HG03354 (cell line): ENCODE results near the gene GNRH2.
"Not testable (repeated sequence)": the region's sequence is repeated elsewhere in the genome, so short reads cannot be mapped to it uniquely, and the experiment has no call there.

Experiments used
- ATAC-seq: cut with Tn5 transposase; IDR thresholded peaks from one replicate; pipeline ENCODE4 v1.9.1; 2021; ENCODE audit warnings: mild to moderate bottlenecking; ENCODE audit not compliant: unreplicated experiment, poor library complexity, severe bottlenecking

GNRH2 gene

DNA sequence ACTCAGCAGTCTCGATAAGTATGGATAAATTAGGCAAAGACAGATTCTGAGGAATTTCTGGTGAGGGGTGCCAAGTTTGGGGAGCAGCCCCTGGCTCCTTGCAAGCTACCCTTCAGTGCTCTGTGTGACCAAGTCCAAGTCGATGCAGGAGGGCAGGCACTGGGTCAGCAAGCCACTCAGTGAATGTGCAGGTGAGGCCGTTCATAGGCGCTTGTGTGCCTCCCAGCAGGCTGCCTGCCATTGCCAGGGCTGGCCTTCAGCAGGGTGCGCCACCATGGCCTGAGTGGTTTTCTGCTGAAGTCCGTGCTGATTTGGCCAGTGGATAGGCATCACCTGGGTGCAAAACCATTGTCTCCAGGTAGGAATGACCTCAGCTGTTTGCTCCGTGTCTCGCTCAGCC, 3.3 kb upstream of the GNRH2 start:
- ATAC-seq = no peak

DNA sequence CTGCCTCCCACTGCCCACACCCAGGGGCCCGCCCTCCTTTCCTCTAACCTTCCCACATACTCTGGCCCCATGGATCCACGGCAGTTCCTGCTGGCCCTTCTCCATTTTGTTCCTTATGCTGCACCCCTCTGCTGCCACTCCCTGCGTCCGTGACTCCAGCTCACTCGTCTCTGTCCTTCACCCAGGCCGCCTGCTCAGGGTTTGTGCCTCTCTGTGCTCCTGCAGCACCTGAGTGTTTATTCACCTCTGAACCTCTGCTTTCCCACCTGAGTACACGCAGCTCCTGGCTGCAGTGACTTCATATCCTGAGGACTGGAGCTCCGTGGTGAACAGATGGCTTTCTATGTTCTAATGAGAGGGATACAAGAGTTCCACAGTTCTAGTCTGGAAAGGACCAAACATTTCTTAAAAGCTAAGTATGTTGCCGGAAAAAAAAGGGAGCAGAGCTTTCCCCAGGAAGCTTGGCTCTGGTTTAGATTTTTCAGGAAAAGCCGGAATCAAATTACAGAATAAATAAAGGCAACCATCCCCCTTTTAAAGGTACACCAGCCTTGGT, 1.5 kb upstream of the GNRH2 start:
- no peak for ATAC-seq

GRCh38 chr20:3042625-3043024, 797 bp upstream of the GNRH2 start:
- ATAC-seq = no peak

- ATAC-seq = no peak
Measured at GRCh38 chr20:3044336-3044965, 1.0 kb downstream of the GNRH2 start.

DNA sequence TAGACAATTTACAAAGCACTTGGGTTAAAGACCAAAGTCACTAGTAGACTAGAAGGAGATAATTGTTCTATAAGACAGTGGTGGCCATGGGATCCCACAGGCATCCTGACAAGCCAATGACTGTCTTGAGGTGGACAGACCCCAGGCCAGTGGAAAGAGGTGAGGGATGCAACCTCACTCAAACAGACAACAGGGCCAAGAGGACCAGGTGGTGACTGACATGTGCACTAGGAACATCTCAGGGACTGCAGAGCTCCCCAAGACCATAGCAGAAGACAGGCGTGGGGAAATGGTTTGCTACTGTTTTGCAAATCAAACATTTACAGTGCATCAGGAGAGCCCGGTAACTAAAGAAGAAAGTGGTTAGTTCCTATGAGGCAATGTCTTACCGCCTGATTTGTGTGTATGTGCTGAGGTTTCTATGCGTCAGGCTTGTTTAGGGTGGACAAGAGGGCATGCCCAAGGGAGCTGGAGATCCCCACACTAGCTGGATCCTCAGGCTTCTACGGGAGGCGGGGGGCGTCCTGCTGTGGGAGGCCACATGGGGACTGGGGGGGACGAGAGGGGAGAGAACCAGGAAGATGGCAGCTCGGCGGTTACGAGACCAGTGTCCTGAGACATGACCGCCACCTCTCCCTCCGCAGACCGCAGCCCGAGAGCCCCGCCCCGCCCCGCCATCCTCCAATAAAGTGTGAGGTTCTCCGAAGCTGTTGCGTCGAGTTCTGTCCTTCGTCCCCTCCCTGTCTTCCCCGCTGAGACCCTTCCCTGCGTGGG, 1.8 kb downstream of the GNRH2 start:
- peak; percentile 48 for ATAC-seq

DNA sequence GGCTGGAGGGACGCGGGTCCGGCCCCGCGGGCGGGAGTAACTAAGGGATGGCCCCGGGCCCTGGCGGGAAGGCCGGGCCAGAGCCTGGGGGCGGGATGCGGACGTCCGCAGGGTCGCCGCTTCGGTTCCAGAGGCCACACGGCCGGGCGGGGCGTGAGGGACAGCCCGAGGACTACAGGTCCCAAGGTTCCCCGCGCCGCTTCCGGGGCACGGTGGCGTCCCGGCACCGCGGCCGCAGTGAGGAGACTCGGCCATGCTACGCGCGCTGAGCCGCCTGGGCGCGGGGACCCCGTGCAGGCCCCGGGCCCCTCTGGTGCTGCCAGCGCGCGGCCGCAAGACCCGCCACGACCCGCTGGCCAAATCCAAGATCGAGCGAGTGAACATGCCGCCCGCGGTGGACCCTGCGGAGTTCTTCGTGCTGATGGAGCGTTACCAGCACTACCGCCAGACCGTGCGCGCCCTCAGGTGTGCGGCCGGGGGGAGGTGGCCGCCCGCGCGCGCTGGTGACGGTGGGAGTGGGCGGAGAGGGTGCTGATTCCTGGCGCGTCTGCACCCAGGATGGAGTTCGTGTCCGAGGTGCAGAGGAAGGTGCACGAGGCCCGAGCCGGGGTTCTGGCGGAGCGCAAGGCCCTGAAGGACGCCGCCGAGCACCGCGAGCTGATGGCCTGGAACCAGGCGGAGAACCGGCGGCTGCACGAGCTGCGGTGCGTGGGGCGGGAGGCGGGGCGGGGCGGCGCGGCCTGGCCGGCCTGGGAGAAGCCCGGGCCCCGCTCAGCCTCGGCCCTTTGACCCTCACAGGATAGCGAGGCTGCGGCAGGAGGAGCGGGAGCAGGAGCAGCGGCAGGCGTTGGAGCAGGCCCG, 2.6 kb downstream of the GNRH2 start, which contains the start of gene MRPS26:
MRPS26 (plus strand) TSS at position 237 of the 861 bp plus-strand sequence; CDS start at position 254, 17 bp downstream.
- ATAC-seq = peak; percentile 89

GRCh38 chr20:3046677-3047462, 3.4 kb downstream of the GNRH2 start:
- ATAC-seq = no peak

DNA sequence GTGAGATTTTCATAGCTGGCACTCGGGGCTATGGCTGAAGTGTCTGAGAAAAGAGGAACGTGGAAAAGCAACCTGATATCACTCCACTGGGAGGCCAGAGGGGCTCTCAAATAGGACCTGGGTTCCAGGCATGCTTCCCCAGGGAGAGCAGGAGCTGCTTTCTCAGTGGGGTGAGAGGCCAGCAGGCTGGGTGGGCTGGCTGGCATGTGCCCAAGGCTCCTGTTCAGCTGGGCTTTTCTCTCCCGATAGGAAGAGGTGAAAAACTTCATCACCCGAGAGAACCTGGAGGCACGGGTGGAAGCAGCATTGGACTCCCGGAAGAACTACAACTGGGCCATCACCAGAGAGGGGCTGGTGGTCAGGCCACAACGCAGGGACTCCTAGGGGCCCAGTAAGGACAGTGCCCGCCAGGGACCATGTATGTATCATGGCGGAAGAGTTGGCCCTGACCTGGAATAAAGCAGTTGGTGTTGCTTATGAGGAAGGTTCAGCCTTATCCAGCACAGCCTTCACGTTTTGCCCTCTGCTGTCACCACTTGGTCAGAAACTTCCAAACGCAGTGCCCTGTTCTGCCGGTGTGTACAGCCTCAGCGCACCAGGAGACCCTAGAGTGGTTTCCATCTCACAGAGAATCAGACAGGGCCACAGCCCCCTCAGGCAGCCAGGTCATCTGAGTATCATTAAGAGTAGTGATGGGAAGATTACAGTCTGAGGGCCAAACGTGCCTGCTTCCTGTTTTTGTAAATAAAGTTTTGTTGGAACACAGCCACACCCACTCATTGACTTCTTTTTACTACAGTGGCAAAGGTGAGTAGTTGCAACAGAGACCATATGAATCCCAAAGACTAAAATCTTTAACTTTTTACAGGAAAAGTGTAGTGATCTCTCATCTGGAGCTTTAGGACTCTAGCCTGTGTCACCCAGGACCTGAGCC, 4.3 kb downstream of the GNRH2 start:
- no peak for ATAC-seq

- no peak for ATAC-seq
Measured at GRCh38 chr20:3051385-3052019, 8.1 kb downstream of the GNRH2 start.

DNA sequence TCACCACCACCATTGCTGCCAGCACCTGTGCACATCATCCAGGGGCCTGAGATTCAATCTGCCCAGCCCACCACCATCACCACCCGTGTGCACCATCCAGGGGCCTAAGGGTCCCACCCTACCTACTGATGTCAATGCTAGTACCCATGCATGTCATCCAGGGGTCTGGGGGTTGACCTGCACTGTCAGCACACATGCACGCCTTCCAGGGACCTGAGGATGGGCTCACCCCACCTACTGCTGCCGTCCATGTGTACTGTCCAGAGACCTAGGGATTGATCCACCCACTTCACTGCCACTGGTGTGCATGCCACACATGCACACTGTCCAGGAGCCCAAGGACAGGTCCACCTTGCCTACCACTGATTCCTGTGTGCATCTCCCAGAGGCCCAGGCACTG, 16.1 kb downstream of the GNRH2 start:
- no peak for ATAC-seq

DNA sequence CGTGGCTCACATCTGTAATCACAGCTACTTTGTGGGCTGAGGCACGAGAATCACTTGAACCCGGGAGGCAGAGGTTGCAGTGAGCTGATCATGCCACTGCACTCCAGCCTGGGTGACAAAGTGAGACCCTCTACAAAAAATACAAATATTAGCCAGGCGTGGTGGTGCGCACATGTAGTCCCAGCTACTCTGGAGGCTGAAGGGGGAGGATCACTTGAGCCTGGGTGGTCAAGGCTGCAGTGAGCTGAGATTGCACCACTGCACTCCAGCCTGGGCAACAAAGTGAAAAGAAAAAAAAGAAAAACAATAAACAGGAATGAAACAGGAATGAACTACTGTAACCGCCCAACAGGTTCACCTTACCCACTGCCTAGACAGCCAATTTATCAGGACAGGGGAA, 20.7 kb downstream of the GNRH2 start:
- ATAC-seq = not testable (repeated sequence)

DNA sequence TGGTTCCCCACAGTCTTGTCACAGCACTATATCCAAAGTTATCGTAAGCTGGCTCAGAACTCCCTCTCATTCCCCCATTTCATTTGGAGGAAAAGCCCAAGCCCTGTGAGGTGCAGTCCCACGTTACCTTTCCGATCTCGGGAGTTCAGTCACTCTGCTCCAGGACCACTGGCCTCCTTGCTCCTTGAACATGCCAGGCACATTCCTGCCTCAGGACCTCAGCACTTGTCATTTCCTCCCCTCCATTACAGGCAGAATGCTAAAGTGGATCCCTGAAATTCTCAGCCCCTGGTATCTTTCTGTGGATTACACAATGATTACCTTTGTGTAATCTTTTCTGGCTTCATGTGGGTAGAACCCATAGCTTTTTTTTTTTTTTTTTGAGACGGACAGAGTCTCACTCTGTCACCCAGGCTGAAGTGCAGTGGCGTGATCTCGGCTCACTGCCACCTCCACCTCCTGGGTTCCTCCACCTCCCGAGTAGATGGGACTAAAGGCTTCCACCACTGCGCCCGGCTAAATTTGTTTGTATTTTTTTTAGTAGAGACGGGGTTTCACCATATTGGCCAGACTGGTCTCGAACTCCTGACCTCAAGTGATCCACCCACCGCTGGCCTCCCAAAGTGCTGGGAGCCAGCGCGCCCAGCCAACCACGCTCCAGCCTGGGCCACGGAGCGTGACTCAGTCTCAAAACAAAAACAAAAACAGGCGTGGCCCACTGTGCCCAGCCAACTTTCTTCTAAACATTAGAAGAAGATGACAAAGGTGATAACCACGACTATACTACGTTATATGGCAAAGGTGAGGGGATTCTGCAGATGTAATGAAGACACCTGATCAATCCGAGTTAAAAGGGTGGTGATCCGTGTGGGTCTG, 24.0 kb downstream of the GNRH2 start:
- no peak for ATAC-seq

DNA sequence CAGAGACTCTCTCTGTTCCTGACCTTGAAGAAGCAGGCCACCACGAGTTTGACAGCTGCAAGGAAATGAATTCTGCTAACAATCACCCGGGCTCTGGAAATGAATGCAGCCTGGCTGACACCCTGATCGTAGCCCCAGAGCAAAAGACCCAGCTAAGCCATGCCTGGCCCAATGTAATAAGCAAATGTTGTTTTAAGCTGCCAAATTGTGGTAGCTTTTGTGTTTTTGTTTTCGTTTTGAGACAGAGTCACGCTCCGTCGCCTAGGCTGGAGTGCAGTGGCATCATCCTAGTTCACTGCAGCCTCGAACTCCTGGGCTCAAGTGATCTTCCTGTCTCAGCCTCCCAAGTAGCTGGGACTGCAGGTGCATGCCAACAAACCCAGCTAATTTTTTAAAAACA, 24.7 kb downstream of the GNRH2 start:
- no peak for ATAC-seq

- no peak for ATAC-seq
Measured at GRCh38 chr20:3068986-3069900, 25.8 kb downstream of the GNRH2 start.

- no peak for ATAC-seq
Measured at GRCh38 chr20:3070725-3071124, 27.3 kb downstream of the GNRH2 start.

DNA sequence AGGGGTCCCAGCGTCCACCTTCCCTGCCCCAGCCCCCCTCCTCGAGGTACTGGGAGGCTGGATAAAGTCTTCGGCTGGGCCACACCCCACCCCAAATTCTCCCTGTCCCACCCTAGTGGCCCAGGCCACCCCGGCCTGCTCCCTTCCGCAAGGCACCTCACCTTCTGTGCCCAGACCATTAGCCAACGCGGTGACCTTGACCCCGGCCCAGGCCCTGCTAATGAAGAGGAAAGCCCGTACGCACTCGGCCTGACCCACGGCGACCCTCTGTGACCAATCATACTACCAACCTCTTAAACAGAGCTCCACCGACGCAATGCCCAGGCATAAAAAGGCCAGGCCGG, 27.8 kb downstream of the GNRH2 start:
- no peak for ATAC-seq
